Liver (tissue), 3 donors: ENCODE results near the gene ZRANB1.

ENCODE experiments used
- EGR1 ChIP-seq, 2 donors: IDR thresholded peaks; 2 replicates each; pipeline ENCODE4 v1.6.1; 2016 to 2018; ENCODE audit warnings: antibody characterized with exemption in 2 of 2, low read depth in 2 of 2
- GABPA ChIP-seq, 2 donors: IDR thresholded peaks in 1 of 2; conservative IDR thresholded peaks in 1 of 2; 2 replicates each; pipeline ENCODE4 v1.6.1; 2016; ENCODE audit warnings: antibody characterized with exemption in 2 of 2, mild to moderate bottlenecking in 1 of 2, moderate library complexity in 1 of 2
- HNF4A ChIP-seq, 2 donors: conservative IDR thresholded peaks; 2 replicates each; pipeline ENCODE4 v1.6.1; 2016; ENCODE audit warnings: antibody characterized with exemption in 2 of 2, mild to moderate bottlenecking in 2 of 2
- JUND ChIP-seq, 2 donors: IDR thresholded peaks; 2 replicates each; pipeline ENCODE4 v1.6.1; 2016; ENCODE audit warnings: antibody characterized with exemption in 2 of 2
- NR2F2 ChIP-seq: IDR thresholded peaks from 2 replicates; pipeline ENCODE4 v1.6.1; 2016; ENCODE audit warnings: antibody characterized with exemption
- RAD21 ChIP-seq, 2 donors: IDR thresholded peaks; 2 replicates each; pipeline ENCODE4 v1.6.1; 2016; ENCODE audit warnings: antibody characterized with exemption in 2 of 2, mild to moderate bottlenecking in 2 of 2
- SP1 ChIP-seq: IDR thresholded peaks from 2 replicates; pipeline ENCODE4 v1.6.1; 2018; ENCODE audit warnings: antibody characterized with exemption, mild to moderate bottlenecking
- YY1 ChIP-seq: IDR thresholded peaks from 2 replicates; pipeline ENCODE4 v1.6.1; 2016; ENCODE audit warnings: antibody characterized with exemption, mild to moderate bottlenecking
- TF ChIP-seq, protein P1 (sequence below): fragments of 150-350 bp; IDR thresholded peaks from 2 replicates; pipeline ENCODE4 v1.5.1; 2017; ENCODE audit warnings: improper control_type of control experiment, low read depth, low read length; ENCODE audit not compliant: missing input control
- TF ChIP-seq, protein P2 (sequence below): IDR thresholded peaks from 2 replicates; pipeline ENCODE4 v1.6.1; 2016; ENCODE audit warnings: antibody characterized with exemption, mild to moderate bottlenecking
- TF ChIP-seq, protein P3 (sequence below): IDR thresholded peaks from 2 replicates; pipeline ENCODE4 v1.6.1; 2016; ENCODE audit warnings: antibody characterized with exemption
- TF ChIP-seq, protein P4 (sequence below): IDR thresholded peaks from 2 replicates; pipeline ENCODE4 v1.6.1; 2016; ENCODE audit warnings: antibody characterized with exemption
- donor health status: healthy.
- donor health status: healthy.

DNA sequence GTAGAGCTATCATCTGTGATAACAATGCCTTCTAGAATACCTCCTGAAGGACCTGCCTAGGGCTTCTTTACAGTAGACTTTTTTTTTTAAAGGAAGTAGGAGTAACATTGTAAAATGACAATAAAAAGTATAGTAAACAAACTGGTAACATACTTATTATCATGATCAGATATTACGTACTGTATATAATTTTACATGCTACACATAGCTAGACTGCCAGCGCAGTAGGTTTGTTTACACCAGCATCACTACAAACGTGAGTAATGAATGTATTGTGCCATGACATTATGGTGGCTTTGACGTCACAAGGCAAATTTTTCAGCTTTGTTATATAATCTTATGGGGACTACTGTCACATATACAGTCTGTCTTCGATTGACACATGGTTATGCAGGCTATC is 15.4 kb upstream of the ZRANB1 start:
- TF ChIP-seq, protein P1, sequence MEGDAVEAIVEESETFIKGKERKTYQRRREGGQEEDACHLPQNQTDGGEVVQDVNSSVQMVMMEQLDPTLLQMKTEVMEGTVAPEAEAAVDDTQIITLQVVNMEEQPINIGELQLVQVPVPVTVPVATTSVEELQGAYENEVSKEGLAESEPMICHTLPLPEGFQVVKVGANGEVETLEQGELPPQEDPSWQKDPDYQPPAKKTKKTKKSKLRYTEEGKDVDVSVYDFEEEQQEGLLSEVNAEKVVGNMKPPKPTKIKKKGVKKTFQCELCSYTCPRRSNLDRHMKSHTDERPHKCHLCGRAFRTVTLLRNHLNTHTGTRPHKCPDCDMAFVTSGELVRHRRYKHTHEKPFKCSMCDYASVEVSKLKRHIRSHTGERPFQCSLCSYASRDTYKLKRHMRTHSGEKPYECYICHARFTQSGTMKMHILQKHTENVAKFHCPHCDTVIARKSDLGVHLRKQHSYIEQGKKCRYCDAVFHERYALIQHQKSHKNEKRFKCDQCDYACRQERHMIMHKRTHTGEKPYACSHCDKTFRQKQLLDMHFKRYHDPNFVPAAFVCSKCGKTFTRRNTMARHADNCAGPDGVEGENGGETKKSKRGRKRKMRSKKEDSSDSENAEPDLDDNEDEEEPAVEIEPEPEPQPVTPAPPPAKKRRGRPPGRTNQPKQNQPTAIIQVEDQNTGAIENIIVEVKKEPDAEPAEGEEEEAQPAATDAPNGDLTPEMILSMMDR, result no peak
- TF ChIP-seq NR2F2, result no peak
- TF ChIP-seq, protein P2, sequence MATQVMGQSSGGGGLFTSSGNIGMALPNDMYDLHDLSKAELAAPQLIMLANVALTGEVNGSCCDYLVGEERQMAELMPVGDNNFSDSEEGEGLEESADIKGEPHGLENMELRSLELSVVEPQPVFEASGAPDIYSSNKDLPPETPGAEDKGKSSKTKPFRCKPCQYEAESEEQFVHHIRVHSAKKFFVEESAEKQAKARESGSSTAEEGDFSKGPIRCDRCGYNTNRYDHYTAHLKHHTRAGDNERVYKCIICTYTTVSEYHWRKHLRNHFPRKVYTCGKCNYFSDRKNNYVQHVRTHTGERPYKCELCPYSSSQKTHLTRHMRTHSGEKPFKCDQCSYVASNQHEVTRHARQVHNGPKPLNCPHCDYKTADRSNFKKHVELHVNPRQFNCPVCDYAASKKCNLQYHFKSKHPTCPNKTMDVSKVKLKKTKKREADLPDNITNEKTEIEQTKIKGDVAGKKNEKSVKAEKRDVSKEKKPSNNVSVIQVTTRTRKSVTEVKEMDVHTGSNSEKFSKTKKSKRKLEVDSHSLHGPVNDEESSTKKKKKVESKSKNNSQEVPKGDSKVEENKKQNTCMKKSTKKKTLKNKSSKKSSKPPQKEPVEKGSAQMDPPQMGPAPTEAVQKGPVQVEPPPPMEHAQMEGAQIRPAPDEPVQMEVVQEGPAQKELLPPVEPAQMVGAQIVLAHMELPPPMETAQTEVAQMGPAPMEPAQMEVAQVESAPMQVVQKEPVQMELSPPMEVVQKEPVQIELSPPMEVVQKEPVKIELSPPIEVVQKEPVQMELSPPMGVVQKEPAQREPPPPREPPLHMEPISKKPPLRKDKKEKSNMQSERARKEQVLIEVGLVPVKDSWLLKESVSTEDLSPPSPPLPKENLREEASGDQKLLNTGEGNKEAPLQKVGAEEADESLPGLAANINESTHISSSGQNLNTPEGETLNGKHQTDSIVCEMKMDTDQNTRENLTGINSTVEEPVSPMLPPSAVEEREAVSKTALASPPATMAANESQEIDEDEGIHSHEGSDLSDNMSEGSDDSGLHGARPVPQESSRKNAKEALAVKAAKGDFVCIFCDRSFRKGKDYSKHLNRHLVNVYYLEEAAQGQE, result no peak
- TF ChIP-seq RAD21 (IDR thresholded peaks at IDR 0.05), result no peak
- TF ChIP-seq, protein P3, sequence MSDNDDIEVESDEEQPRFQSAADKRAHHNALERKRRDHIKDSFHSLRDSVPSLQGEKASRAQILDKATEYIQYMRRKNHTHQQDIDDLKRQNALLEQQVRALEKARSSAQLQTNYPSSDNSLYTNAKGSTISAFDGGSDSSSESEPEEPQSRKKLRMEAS, result no peak
- TF ChIP-seq GABPA (IDR thresholded peaks at IDR 0.05 in 1 of 2, conservative IDR thresholded peaks at IDR 0.05 in 1 of 2), result no peak
- no peak for TF ChIP-seq YY1
- TF ChIP-seq SP1, result no peak
- no peak for TF ChIP-seq JUND (IDR thresholded peaks at IDR 0.05)
- TF ChIP-seq EGR1 (IDR thresholded peaks at IDR 0.05; ENCODE audit: low read depth in 2 of 2), result no peak
- no peak for TF ChIP-seq HNF4A (conservative IDR thresholded peaks at IDR 0.05)
- TF ChIP-seq, protein P4, sequence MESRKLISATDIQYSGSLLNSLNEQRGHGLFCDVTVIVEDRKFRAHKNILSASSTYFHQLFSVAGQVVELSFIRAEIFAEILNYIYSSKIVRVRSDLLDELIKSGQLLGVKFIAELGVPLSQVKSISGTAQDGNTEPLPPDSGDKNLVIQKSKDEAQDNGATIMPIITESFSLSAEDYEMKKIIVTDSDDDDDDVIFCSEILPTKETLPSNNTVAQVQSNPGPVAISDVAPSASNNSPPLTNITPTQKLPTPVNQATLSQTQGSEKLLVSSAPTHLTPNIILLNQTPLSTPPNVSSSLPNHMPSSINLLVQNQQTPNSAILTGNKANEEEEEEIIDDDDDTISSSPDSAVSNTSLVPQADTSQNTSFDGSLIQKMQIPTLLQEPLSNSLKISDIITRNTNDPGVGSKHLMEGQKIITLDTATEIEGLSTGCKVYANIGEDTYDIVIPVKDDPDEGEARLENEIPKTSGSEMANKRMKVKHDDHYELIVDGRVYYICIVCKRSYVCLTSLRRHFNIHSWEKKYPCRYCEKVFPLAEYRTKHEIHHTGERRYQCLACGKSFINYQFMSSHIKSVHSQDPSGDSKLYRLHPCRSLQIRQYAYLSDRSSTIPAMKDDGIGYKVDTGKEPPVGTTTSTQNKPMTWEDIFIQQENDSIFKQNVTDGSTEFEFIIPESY, result no peak
